GOT3 (cell line): ENCODE results near the gene NPRL2.

Experiments used
- DNase-seq: peaks from one replicate; lab custom pipeline; 2025; ENCODE audit warnings: mixed read lengths; lab: John Stamatoyannopoulos, UW

NPRL2 gene

DNA sequence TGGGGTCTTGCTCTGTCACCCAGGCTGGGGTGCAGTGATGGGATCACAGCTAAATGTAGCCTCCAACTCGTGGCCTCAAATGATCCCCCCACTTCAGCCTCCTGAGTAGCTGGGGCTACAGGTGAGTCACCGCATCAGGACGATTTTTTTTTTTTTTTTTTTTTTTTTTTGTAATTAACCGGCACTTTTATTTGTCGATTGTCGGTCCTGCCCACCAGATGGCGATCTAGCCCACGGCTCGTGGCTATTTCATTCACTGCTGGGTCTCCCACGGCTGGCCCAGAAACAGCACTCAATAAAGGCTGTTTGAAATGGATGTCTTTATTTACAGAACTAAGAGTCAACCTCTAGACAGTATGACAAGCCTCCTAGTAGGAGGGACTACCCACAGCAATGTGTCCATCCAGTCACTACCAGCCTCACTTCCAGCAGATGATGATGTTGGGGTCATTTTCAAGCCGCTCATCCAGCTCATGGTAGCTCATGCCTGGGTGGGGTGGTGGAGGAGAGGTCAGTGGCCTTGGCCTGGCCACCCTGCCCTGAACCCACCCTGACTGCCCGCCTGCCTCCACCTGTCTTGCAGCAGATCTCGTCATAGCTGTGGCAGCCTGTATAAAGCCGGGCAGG is 3.3 kb downstream of the NPRL2 start:
- peak; percentile 33 for DNase-seq

- DNase-seq, result peak; percentile 32
These were observed 4.9 kb downstream of the NPRL2 start, which contains the start of gene ZMYND10 for GRCh38 chr3:50345586-50346234. TSS of gene ZMYND10 (minus strand) at chr3:50345732. CDS start at chr3:50345579, 153 bp downstream.

DNA sequence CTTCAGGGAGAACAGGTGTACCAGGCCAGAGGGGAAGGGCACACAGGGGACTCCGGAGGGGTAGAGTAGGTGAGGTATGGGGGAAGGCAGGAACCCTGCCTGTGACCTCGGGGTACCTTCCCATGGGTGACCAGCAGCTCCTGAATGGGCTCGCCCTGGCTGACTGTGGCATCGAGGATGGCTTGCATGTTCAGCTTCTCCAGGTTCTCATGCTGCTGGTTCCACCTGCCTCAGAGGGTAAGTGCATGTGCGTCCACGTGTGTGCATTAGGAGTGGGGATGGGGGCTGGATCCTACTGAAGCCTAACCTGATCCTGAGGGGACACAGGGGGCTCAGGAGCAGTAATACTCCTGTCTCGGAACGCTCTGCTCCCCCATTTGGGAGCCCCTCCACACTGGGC is 5.6 kb downstream of the NPRL2 start:
- no peak for DNase-seq

DNA sequence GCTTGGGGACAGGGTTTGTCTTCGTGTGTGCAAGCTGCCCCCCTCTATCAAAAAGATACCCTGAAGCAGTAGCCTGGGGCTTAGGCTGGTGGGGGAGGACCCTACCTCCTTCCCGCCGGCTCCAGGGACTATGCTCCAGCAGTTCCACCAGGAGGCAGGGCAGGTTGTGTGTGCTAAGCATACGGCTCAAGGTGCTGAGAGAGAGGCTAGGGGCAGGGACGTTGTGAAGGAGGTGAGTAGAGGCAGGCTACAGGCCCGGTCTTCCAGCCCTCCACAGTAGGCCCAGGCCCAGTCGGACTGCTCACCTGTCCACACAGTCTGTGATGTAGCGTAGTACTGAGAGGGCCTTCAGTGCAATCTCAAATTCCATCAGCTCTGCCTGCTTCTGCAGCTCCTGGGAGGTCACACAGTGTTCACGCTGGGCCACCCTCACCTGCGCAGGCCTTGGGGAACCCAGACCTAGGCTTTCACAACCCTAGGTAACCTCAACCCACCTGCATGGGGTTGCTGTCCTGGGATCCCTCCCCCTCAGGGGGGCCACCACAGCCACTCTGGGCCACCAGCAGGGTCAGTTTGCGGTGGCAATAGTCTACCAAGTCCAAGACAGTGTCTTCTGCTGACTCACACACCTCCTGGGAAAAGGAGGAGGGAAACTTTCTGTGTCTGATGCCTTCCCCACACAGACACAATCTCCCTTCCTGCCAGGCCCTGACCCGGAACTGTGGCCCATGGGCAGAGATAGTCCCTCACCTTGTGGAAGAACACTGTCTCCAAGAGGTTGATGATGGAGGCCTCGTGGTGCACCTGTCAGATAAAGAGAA is 7.6 kb downstream of the NPRL2 start:
- no peak for DNase-seq

GRCh38 chr3:50341996-50342650 is 8.5 kb downstream of the NPRL2 start:
- DNase-seq, result no peak

DNA sequence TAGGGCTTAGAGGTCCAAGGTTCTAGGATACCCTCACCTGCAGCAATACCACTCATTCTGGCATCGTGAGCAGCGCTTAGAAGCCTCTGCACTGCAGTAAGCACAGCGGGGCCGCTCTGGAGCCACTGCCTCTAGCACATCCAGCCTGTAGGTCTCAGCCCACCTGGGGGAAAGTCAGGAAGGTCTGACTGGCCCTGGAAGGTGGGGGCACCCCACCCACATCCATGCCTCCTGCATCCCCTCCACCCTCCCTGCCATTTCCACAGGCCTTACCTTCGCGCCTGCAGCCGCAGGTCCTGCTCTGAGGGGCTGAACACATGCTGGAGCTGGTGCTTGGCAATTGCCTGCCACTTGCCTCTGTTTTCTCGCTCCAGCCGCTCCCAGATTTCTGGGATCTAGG is 9.0 kb downstream of the NPRL2 start:
- DNase-seq, result no peak

DNA sequence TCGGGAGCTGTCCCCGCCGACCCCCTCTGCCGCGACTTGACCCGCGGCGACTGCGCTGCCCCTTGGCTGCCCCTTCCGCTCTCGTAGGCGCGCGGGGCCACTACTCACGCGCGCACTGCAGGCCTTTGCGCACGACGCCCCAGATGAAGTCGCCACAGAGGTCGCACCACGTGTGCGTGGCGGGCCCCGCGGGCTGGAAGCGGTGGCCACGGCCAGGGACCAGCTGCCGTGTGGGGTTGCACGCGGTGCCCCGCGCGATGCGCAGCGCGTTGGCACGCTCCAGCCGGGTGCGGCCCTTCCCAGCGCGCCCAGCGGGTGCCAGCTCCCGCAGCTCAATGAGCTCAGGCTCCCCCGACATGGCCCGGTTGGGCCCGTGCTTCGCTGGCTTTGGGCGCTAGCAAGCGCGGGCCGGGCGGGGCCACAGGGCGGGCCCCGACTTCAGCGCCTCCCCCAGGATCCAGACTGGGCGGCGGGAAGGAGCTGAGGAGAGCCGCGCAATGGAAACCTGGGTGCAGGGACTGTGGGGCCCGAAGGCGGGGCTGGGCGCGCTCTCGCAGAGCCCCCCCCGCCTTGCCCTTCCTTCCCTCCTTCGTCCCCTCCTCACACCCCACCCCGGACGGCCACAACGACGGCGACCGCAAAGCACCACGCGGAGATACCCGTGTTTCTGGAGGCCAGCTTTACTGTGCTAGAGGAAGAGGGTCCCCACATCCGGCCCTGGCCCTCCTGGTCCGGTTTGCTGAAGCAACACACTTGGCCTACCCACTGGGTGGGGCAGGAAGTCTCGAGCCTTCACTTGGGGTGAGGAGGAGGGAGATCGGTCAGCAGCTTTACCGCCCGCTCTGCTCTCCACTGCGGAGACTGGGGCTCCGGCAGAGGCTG is 9.9 kb downstream of the NPRL2 start, which contains the start of gene RASSF1:
Gene RASSF1, minus strand, starts transcription at position 389 of the 882 bp plus-strand sequence. Its CDS starts 31 bp downstream, at position 358.
- DNase-seq, result no peak

DNA sequence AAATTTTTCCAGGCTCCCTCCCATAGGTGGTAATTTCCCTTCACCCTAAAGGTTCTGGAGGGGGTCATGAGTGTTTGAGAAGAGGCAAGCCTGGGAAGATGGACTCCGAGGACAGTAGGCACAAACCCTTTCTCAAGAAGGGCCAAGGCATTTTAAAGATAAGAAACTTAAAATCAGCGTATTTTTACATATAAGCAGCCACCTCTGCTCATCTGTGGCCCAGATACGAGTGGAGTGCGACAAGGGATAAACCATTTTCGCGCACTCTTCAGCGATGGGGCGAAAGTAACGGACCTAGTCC is 10.5 kb downstream of the NPRL2 start:
- no peak for DNase-seq

GRCh38 chr3:50339485-50340146 is 11.0 kb downstream of the NPRL2 start:
- no peak for DNase-seq

- DNase-seq, result no peak
These were observed 11.6 kb downstream of the NPRL2 start for GRCh38 chr3:50338965-50339364.

DNA sequence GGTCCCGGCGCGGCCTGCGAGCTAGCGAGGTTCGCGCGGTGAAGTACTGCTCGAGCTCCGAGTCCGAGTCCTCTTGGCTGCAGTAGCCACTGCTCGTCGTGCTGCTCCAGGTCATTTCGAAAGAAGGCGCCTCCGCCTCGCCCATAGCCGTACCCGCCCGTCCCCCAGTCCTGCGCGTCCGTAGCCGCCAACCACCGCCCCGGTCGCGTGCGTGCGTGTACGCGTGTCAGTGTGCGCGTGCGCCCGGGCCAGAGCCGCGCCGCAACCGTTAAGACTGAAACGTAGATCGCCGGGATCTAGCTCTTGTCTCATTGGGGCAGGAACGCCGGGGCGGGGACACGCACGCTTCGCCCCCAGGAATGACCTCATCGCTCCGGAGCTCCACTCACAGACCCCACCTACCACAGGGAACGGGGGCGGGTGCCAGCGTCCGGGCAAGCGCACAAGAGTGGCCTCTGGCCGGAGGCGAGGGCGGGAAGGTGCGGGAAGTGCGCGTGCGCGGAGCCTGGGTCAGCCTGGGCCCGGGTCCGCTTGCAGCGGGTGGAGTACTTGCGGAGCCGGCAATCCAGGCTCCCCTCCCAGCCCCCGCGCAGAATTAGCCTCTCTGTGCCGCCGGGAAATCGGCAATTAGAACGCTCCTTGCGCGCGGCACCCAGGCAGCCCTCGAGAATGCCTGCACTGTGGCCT is 13.3 kb downstream of the NPRL2 start:
- peak; percentile 97 for DNase-seq

DNA sequence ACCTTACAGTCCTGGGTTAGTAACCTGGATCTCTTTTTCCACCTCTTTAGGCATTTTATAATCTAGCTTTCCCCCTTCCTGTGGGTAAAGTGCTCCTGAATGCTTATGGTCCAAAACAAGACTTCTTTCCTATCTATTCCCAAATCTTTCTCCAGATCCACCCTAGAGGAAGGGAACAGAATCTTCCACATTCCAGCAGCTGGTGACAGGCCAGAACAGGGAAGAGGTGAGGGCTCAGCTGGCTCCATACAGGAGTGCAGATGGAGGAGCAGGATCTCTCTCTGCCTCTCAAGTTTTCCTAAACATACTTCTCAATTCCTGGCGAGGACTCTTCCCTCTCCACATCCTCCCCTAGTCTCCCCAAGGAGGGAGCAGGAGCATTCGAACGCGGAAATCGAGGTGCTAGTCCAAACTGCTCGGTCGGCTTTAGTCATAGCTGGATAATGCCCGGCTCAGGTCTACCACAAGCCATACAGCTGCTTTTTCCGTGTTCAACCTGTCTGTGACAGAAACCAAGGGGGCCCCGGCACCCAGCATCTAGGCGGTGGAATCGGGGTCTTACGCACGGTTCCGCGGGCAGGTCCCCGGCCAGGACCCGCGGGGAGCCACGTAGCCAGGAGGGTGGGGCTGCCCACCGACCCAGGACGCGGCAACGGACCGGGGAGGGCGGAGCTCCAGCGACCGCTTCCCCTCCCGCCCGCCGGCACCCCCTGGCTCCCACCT is 14.0 kb downstream of the NPRL2 start:
- no peak for DNase-seq

DNA sequence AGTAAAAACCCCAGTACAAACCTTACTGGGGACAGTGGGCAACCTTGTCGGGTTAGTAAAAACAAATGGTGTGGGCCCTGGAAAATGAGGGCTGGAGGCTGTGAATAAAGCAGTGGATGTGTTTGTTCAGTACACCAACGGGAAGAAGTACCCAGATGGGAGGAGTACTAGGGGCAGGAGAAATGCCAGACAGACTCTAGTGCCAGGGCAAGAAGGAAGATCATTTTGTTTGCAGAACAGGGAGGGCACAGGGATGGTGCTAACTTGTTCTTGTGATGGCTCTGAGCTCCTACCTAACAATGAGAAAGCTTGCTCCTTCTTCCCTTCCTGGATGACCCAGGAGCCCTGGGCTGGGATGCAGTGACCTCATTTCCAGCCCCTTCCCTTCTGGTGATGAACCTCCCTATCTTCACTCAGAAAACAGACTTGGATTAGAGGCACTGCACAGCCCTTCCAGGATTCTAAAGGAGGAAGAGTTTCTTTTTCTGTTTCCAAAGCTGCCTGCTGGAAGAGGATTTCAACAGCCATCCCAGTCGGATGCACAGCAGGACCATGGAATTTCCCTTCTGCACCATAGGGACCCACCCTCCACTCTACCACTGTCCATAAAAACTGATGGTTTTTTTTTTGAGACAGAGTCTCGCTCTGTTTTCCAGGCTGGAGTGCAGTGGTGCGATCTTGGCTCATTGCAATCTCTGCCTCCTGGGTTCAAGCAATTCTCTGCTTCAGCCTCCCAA is 16.1 kb downstream of the NPRL2 start:
- DNase-seq, result no peak

- DNase-seq, result no peak
These were observed 16.7 kb downstream of the NPRL2 start for GRCh38 chr3:50333744-50334328.

DNA sequence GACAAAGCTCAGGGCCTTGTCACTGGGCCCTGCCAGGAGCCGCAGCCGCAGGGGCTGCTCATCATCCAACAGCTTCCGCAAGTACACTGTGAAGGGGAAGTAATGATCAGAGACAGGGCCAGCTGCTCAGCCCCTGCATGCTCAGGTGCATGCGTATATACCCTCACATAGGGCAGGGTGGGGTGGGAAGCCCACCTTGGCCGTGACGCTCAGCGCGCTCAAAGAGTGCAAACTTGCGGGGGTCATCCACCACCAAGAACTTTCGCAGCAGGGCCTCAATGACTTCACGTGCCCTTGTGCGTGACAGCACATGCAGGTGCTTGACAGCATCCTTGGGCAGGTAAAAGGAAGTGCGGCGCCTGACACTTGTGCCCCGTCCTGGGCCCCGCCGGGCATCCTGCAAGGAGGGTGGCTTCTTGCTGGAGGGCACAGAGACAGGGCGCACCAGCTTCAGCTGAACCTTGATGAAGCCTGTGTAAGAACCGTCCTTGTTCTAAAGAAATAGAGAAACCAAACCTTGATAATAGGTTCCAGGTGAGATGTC is 19.1 kb downstream of the NPRL2 start:
- no peak for DNase-seq

- DNase-seq, result no peak
These were observed 20.2 kb downstream of the NPRL2 start for GRCh38 chr3:50330330-50330729.

GRCh38 chr3:50327943-50328691 is 22.5 kb downstream of the NPRL2 start, which contains the start of gene TUSC2:
TSS of gene TUSC2 (minus strand) at chr3:50328223. CDS start at chr3:50328099, 124 bp downstream.
- DNase-seq, result peak; percentile 84
